GM21825 (cell line): ENCODE results near the gene KIAA1143.

Source experiments
- ATAC-seq: cut with Tn5 transposase; IDR thresholded peaks from one replicate; pipeline ENCODE4 v1.9.1; 2021; ENCODE audit warnings: mild to moderate bottlenecking, moderate library complexity; ENCODE audit not compliant: unreplicated experiment

Gene KIAA1143

GRCh38 chr3:44761424-44762169 lies at the start of gene KIAA1143, which contains the start of gene KIF15:
Gene KIAA1143 (minus strand): TSS chr3:44761619. CDS start chr3:44761602, 17 bp downstream.
Gene KIF15 (plus strand): TSS chr3:44761794. CDS start chr3:44761866, 72 bp downstream.
- ATAC-seq = peak; percentile 80

DNA sequence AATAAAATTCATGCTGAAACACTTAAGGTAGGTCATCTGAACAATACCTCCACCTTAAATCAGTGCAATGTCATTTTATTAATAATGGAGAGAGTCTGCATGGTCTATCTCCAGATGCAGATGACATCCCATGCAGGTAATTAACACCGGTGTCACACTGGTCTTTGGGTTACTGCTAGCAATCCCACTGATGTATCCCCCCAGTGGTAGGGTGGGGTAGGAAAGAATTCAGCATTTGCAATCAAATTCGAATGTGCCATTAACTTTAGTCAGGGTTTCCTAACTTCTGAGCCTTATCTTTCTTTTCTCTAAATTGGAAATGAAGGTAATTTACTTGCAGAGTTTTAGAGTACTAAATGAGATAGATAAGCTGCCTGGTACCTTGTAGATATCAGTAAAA lies 44.5 kb upstream of the KIAA1143 start:
- no peak for ATAC-seq

DNA sequence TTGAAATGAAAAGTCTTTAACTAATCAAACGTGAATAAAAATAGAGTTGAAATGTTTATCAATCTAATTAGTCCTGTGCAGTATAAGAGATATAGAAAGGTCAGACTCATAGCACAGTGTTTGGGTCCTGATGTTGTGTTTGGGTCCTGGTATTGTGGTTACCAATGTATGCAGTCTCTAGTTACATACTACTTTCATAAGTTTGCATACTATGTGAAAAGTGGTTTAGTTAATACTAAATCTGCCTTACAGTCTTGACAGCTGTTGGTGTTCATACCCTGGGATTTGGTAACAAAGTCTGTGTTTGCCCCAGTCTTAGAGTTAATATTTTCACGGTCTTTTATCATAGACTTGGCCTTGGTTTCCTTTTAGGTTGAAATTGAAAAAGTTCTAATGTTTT lies 41.9 kb upstream of the KIAA1143 start:
- ATAC-seq = no peak

DNA sequence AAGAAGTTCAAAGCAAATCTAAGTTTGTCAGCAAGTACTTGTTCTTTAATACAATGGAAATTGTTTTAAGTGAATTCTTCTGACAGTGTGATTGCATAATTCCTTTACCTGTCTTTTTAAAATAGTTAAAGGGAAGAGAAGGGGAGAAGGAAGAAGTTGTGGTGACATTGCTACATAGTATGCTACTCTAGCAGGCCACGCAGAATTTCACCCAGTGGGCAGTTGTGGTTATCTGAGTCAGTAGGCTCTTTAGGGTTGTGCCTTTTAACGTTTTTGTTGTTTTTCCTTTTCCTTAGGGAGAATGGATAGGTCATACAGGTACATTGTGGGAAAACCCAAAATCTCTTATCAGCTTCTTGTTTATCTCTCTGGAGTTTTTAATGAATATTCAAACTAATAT lies 40.6 kb upstream of the KIAA1143 start:
- ATAC-seq = no peak

DNA sequence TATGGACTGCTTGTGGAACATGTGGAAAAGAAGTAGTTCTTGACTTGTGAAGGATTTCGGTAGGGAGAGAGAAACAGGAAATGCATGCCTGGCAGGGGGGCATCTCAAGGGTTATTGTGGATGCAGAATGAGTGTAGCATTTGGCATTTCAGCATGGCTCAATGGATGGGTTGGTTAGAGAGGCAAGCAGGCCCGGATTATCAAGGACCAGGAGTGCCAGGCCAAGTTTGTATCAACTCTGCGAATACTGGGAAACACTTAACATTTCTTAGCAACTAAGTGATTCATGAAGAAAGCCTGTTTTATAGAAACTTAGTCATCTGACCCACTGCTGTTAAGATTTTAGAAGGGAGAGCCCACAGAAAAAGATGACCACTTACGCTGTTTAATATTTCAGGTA lies 33.8 kb upstream of the KIAA1143 start:
- no peak for ATAC-seq

- ATAC-seq = no peak
Measured at GRCh38 chr3:44782891-44783290, 21.5 kb upstream of the KIAA1143 start.

GRCh38 chr3:44772099-44772442 lies 10.7 kb upstream of the KIAA1143 start:
- ATAC-seq = no peak

GRCh38 chr3:44771424-44772098 lies 10.1 kb upstream of the KIAA1143 start:
- no peak for ATAC-seq

- no peak for ATAC-seq
Measured at GRCh38 chr3:44764248-44764647, 2.8 kb upstream of the KIAA1143 start.

DNA sequence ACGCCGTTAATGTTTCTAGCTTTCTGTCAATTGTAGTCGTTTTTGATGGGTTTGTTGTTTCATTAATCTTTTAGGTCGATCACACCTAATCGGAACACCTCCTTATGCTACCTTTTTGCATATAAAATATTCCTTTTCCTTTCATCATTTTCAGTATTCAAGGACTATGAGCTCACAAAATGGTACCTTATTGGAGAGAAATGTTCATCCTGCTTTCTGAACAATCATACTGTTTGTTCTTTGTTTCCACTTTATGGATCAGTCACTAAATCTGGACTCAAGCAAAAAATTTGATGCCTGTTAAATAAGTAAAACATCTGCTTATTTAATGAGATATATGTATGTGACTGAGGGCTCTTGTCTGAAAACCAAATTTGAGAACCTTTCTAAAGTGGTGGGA lies 1.3 kb upstream of the KIAA1143 start:
- no peak for ATAC-seq

DNA sequence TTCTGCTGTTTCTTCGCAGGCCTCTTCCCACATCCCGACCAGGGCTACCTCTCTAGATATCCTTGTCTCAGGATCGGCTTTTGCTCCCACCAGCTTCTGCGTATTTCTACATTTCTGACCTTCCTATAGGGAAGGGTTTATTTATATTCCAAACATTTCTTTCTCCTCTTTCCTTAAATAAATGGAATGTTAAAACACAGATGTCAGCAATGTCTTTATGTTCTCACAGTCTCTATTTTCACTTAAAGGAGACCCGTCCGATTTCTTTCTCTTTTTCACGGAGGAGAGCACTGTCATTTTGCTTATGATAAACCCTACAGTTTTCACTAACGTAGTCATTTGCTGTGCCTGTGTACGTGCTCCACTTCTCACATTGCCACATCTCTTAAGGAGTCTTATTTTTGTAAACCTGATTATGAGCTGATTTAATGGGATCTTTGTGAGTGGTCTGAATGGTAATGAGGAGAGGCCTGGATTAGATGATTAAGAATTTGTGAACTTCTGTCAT lies 805 bp upstream of the KIAA1143 start:
- ATAC-seq = no peak

DNA sequence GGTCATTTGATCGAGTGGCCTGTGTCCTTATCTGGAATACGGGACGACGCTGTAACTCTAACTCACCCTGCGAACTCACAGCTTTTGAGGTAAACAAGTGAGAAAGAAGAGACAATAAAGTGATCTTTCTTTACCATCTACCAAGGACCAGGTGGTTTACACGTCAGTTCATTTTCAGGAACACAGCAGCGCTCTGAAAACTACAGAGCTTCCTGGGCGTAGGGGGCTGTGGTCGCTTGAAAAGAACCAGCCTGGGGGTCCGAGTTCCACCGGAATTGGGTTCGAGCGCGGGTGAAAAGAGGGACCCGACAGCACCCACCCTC lies 357 bp downstream of the KIAA1143 start:
- no peak for ATAC-seq

DNA sequence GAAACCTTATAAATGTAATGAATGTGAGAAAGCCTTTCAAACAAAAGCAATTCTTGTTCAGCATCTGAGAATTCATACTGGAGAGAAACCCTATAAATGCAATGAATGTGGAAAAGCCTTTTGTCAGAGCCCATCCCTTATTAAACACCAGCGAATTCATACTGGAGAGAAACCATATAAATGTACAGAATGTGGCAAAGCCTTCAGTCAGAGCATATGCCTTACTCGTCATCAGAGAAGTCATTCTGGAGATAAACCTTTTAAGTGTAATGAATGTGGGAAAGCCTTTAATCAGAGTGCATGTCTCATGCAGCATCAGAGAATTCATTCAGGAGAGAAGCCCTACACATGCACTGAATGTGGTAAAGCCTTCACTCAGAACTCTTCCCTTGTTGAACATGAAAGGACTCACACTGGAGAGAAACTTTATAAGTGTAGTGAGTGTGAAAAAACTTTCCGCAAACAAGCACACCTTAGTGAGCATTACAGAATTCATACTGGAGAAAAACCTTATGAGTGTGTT lies 26.7 kb downstream of the KIAA1143 start:
- no peak for ATAC-seq

DNA sequence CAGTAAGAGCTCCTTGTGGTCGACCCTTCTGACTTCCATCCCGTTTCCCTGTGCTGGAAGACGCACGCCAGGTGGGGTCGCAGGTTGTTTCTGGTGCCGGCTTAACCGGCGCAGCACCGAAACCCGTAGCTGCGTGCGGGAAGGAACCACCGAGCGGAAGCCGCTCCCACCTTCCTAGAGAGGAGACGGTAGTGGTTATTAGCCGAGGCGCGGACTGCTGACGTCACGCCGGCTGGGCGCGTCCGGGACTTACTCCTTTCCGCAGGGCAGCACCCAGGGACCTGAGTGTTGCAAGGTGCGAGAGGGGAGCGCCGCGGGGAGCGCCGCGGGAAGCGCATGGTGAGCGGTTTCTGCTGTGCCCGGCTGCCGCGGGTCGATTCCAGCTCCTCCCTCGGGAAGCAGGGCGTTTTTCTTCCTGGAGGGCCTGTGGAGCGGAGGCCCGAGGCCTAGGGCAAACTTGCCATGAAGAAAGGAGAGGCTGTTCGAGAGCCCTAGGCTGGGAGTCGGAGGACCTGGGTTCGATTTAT lies 32.0 kb downstream of the KIAA1143 start, which contains the start of gene ZNF501:
Gene ZNF501 (plus strand): TSS at position 252 of the 527 bp plus-strand sequence. CDS start 4,787 bp downstream, outside the sequence.
- ATAC-seq = peak; percentile 92

- ATAC-seq = no peak
Measured at GRCh38 chr3:44722103-44722401, 39.4 kb downstream of the KIAA1143 start.

- no peak for ATAC-seq
Measured at GRCh38 chr3:44721231-44722102, 40.0 kb downstream of the KIAA1143 start.

DNA sequence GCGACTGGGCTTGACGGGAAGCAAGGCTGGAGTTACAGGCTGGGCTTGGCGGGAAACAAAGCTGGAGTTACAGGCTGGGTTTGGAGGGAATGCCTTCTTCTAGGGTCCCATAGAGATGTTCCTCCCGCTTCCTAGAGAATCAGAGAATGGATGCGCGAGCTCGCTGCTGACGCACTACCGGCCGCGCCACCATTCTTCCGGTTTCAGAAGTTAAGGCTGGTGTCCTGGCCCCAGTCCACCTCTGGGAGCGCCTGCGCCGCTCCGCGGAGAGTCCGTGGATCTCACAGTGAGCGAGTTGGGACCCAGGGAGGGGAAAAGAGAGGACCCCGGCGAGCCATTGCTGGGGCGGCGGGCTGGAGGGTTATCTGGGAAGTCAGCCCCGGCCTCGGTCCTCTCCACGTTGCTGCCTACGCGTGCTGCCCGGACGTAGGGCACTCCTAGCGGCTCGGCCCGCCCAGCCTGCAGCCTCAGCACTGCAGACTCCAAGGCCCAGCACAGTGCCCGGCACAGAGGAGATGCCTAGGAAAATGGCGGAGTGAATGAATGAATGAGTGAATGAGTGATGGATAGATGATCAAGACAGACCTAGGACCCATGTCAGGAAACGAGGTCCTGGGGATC lies 48.9 kb downstream of the KIAA1143 start, which contains the start of gene ZNF502:
Gene ZNF502 (plus strand): TSS at position 206 of the 621 bp plus-strand sequence. CDS start 7,602 bp downstream, outside the sequence.
- ATAC-seq = no peak
